HEK293T (cell line): ENCODE data around the gene LNPEP.

Source experiments
- ARNT ChIP-seq: fragments of 450-650 bp; IDR thresholded peaks from 2 replicates; pipeline ENCODE4 v1.6.1; 2017; ENCODE audit warnings: mild to moderate bottlenecking
- BHLHE40 ChIP-seq: fragments of 450-650 bp; IDR thresholded peaks from 2 replicates; pipeline ENCODE4 v1.6.1; 2016; ENCODE audit warnings: mild to moderate bottlenecking, moderate library complexity, borderline replicate concordance
- CTBP1 ChIP-seq: fragments of 450-650 bp; IDR thresholded peaks from 2 replicates; pipeline ENCODE4 v1.6.1; 2016; ENCODE audit warnings: borderline replicate concordance
- FOXA1 ChIP-seq: fragments of 450-650 bp; IDR thresholded peaks from 2 replicates; pipeline ENCODE4 v1.6.1; 2016; ENCODE audit warnings: mild to moderate bottlenecking
- FOXK2 ChIP-seq: fragments of 450-650 bp; IDR thresholded peaks from 2 replicates; pipeline ENCODE4 v1.6.1; 2016; ENCODE audit warnings: mild to moderate bottlenecking
- FOXM1 ChIP-seq: fragments of 450-650 bp; IDR thresholded peaks from 2 replicates; pipeline ENCODE4 v1.6.1; 2017; ENCODE audit warnings: mild to moderate bottlenecking, borderline replicate concordance
- HDGF ChIP-seq: fragments of 450-650 bp; IDR thresholded peaks from 2 replicates; pipeline ENCODE4 v1.6.1; 2017; ENCODE audit warnings: antibody characterized with exemption, borderline replicate concordance
- L3MBTL2 ChIP-seq: fragments of 450-650 bp; conservative IDR thresholded peaks from 2 replicates; pipeline ENCODE4 v1.6.1; 2016; ENCODE audit warnings: mild to moderate bottlenecking
- SP1 ChIP-seq: fragments of 450-650 bp; IDR thresholded peaks from 2 replicates; pipeline ENCODE4 v1.6.1; 2017
- SUZ12 ChIP-seq: fragments of 450-650 bp; IDR thresholded peaks from 2 replicates; pipeline ENCODE4 v1.6.1; 2016; ENCODE audit warnings: mild to moderate bottlenecking
- ZNF384 ChIP-seq: fragments of 450-650 bp; IDR thresholded peaks from 2 replicates; pipeline ENCODE4 v1.6.1; 2016

- TF ChIP-seq SP1 (no peak), HDGF (no peak), BHLHE40 (no peak), CTBP1 (no peak), SUZ12 (no peak), ZNF384 (no peak), FOXM1 (no peak), ARNT (no peak), L3MBTL2 (no peak), FOXK2 (no peak), FOXA1 (no peak)
Measured at GRCh38 chr5:96969366-96969765, 33.5 kb downstream of the LNPEP start.
